Measurements from ENCODE around the gene SEZ6L2. TPM values are rescaled to one million over a fixed set of nuclear protein-coding genes. Genes with fewer than 3 reads are reported as not detected.
"Not testable (repeated sequence)": the region's sequence is repeated elsewhere in the genome, so short reads cannot be mapped to it uniquely, and the experiment has no call there.

SEZ6L2 gene
- total RNA-seq, 1 donor from 2014 or later, result 10.7 TPM

DNA sequence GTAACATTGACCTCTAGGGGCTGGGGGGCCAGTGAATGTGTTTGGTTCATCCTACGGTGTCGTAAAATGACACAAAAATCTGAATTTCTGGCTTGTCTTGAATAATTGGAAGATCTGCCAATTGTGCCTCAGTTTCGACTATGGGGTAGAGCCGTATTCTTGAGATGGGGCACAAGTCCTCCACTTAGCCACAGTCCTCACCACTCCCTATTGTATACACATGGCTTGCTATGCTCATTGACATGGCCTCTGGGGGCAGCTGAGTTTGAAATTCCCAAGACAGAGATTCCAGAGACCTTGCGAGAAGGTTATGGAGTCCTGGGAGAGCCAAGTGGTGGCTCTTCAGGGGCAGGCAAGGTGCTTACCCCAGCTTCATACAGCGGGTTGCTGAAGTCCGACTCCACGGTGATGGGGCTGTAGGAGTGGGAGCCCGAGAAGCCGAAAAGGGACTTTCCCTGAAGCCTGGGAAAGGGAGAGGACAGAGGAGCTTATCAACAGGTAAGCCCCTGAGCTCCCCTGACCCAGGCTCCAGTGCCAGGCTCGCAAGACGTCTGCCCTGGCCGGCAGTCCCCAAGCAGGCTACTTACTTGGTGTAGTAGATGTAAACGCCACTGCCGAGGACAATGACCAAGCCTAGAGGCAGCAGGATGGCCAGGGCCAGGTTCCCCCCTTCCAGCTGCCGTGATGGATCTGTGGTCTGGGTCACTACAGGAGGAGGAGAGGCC, 27.4 kb downstream of the SEZ6L2 start:
- Histone ChIP-seq H3K27ac (no peak overlapping the region), H3K4me1 (peaks cover 9% of the 10 kb centered on the region), H3K27me3 (ENCODE audit: low read depth) (peaks cover 17% of the 10 kb centered on the region), H3K9me3 (no peaks in the 10 kb centered on the region), H3K4me3 (no peak overlapping the region), H3K36me3 (no peaks in the 10 kb centered on the region)
- intact Hi-C loops (cut with DNase I), result no loop called here
- TF ChIP-seq, protein P1, sequence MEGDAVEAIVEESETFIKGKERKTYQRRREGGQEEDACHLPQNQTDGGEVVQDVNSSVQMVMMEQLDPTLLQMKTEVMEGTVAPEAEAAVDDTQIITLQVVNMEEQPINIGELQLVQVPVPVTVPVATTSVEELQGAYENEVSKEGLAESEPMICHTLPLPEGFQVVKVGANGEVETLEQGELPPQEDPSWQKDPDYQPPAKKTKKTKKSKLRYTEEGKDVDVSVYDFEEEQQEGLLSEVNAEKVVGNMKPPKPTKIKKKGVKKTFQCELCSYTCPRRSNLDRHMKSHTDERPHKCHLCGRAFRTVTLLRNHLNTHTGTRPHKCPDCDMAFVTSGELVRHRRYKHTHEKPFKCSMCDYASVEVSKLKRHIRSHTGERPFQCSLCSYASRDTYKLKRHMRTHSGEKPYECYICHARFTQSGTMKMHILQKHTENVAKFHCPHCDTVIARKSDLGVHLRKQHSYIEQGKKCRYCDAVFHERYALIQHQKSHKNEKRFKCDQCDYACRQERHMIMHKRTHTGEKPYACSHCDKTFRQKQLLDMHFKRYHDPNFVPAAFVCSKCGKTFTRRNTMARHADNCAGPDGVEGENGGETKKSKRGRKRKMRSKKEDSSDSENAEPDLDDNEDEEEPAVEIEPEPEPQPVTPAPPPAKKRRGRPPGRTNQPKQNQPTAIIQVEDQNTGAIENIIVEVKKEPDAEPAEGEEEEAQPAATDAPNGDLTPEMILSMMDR (IDR thresholded peaks at IDR 0.05), result no peak
- ATAC-seq (no peak), DNase-seq (no peak)

DNA sequence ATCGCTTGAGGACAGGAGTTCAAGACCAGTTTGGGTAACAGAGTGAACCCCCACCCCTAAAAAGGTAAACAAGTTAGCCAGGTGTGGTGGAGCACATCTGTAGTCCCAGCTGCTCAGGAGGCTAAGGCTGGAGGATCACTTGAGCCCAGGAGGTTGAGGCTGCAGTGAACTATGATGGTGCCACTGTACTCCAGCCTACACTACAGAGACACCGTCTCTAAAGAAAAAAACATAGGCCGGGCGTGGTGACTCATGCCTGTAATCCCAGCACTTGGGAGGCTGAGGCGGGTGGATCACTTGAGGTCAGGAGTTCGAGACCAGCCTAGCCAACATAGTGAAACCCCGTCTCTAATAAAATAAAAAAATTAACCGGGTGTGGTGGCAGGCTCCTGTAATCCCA, 30.3 kb downstream of the SEZ6L2 start:
- intact Hi-C loops (cut with DNase I); H3K27ac ChIP-seq; H3K4me1 ChIP-seq; ATAC-seq; H3K27me3 ChIP-seq (ENCODE audit: low read depth); H3K36me3 ChIP-seq; DNase-seq; H3K9me3 ChIP-seq; H3K4me3 ChIP-seq: not testable (repeated sequence)

DNA sequence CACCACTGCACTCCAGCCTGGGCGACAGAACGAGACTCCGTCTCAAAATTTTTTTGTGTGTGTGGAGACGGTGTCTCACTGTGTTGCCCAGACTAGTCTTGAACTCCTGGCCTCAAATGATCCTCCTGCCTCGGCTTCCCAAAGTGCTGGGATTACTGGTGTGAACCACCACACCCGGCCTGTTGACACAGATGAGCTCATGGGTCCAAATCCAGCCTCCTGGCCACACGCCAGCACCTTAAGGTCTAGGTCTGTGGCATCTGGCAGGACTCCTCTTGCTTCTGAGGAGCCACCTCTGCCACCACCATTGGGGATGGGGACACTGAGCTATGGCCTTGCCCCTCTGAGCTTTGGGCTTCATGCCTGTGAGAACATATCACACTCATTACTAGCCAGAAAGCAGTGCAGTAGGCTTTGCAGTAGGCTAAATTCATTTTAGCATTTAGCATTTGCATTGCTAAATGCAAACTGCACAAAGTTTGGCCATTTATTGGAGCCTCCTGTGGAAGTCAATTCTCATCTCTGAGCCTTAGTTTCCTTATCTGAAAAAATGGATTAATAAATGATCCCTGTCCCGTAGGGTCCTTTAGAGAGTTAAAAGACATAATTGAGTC, 30.8 kb downstream of the SEZ6L2 start:
- no peaks in the 10 kb centered on the region for H3K27me3 ChIP-seq (ENCODE audit: low read depth)
- H3K36me3 ChIP-seq, result no peaks in the 10 kb centered on the region
- intact Hi-C loops (cut with DNase I), result no loop called here
- TF ChIP-seq, protein P1 (IDR thresholded peaks at IDR 0.05), result no peak
- no peaks in the 10 kb centered on the region for H3K4me1 ChIP-seq
- no peaks in the 10 kb centered on the region for H3K9me3 ChIP-seq
- DNase-seq, result no peak
- no peak overlapping the region for H3K27ac ChIP-seq
- no peak for ATAC-seq
- no peak overlapping the region for H3K4me3 ChIP-seq

DNA sequence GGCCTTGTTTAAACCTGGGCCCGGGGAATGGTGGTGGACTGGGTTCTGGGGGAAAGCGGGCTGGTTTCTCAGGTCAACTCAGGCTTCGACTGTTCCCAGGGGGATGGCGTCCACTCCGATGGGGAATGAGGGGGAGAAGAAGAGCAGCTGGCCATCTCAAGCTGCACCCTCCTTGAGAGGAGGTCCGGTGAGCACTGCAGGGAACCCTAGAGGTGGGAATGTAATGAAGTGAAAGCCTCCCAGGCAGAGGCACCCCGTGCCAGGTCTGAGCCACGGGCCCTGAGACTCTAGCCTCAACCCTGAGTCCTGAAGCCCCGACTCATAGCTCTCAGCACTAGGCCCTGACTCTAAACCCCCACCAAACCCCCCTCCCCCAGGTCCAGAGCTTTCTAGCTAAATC, 35.1 kb downstream of the SEZ6L2 start:
- Histone ChIP-seq H3K4me1 (peaks cover 17% of the 10 kb centered on the region), H3K27me3 (ENCODE audit: low read depth) (no peaks in the 10 kb centered on the region), H3K36me3 (peaks cover 23% of the 10 kb centered on the region), H3K4me3 (no peak overlapping the region), H3K27ac (no peak overlapping the region), H3K9me3 (no peaks in the 10 kb centered on the region)
- DNase-seq, result no peak
- intact Hi-C loops (cut with DNase I), result no loop called here
- no peak for ATAC-seq
- TF ChIP-seq, protein P1 (IDR thresholded peaks at IDR 0.05), result no peak

DNA sequence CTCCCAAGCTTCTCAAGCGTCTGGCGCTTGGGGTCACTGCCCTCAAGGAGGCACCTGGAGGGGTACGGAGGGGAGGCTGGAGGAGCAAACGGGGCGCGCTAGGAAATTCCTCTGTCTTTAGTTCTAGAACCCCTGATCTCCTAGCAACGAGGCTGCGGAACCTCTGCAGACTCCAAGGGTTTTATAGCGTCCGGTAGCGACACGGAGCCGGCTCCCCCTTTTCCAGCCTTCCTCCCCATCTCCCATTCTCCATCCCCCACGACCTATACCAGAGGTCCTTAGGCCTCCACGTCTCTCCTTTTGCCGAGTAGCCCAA, 35.7 kb downstream of the SEZ6L2 start:
- H3K9me3 ChIP-seq, result no peaks in the 10 kb centered on the region
- H3K27me3 ChIP-seq (ENCODE audit: low read depth), result no peaks in the 10 kb centered on the region
- intact Hi-C loops (cut with DNase I), result no loop called here
- H3K27ac ChIP-seq, result peak overlapping the region; percentile 97
- TF ChIP-seq, protein P1 (IDR thresholded peaks at IDR 0.05), result no peak
- no peak for ATAC-seq
- peaks cover 28% of the 10 kb centered on the region for H3K36me3 ChIP-seq
- peak overlapping the region; percentile 91 for H3K4me3 ChIP-seq
- peaks cover 17% of the 10 kb centered on the region for H3K4me1 ChIP-seq
- no peak for DNase-seq

DNA sequence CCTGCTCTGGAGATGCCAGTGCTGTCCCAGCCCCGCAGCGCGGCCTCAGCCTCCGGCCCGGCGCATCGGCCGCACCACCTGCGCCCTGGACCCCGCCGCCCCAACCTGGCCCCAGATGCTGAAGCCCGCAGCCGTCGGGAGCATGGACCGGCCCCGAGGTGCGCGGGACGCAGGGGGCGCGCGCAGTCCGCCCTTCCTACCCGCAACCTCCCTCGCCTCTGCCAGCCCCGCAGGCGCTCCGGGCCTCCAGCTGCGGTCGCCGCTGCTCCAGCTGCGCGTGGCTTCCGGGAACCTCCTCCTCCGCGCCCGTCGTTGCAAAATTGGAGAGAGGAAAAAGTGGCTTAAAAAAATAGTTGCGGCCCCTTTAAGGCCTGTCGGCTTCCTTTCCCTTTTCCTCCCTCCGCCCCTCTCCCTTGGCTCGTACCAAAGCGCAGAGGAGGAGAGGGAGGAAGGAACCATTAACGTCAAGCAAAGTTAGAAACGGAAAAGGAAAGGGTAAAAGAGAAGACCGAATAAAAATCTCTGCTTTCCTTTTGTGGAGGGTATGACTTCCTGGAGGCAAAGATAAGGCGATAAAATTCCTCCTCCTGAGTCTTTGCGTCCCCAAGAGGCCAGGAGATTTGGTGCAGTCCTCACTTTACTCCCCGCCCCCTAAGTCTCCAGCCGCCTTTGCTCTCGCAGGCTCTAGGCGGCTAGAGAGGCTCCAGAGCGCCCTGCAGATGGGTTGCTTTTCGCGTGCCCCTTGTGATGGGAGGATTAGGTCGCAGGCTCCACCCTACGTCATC, 36.3 kb downstream of the SEZ6L2 start, which contains the start of gene CDIPT:
Gene CDIPT, minus strand, starts transcription at position 343 of the 785 bp plus-strand sequence. CDS start 369 bp downstream, outside the sequence.
- Histone ChIP-seq H3K9me3 (no peaks in the 10 kb centered on the region), H3K27ac (peak within 1 kb of the TSS; percentile 97), H3K4me3 (peak within 1 kb of the TSS; percentile 91), H3K36me3 (peaks cover 34% of the 10 kb centered on the region), H3K27me3 (ENCODE audit: low read depth) (no peaks in the 10 kb centered on the region), H3K4me1 (peaks cover 17% of the 10 kb centered on the region)
- peak; percentile 96 for DNase-seq
- TF ChIP-seq, protein P1 (IDR thresholded peaks at IDR 0.05), result peak; percentile 56
- intact Hi-C loops (cut with DNase I), result no loop called here
- ATAC-seq, result peak; percentile 98 to 99

Measured in lower lobe of right lung (tissue), 2 donors.